Stimulated activated CD4-positive, alpha-beta T cell treated with anti-CD3 and anti-CD28 coated beads, Interleukin-1b, Interleukin-23, amount 100 ng/mL, for 4 hours (primary cell): ENCODE data around the gene BEND5.

ENCODE experiments used
- DNase-seq, 2 donors: peaks; one replicate each; pipeline ENCODE4 v3.0.0-alpha.2; 2020; ENCODE audit warnings: low read depth in 2 of 2

Gene BEND5

DNA sequence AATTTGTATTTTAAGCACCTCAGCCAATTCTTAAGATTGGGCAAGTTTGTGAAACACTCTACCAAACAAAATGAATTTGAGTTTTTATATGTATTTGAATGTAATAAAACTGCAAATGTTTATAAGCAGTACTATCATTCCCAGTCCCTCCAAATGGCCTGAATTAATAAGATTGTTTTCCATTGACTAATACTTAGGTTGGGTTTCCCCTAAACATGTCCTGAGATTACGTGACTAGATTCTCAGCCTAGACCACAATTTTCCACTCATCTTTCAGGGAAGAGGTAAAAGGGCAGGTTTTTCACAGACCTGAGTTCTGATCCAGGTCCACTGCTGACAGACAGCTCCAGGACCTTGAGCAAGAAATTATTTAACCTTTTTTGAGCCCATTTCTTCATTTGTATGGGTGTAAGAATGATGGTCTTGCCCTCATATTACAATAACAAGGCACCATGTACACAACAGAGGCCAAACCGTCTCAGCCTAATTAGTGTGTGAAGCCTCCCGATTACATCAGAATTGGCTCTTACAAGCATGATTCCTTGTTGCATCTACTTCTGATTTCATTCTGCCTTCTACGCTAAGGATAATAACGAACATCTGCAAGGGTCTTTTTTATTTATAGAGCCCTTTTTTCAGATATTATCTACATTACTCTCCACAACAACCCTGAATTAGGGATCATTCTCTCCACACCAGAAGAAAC is 51.2 kb downstream of the BEND5 start:
- DNase-seq, result no peak

DNA sequence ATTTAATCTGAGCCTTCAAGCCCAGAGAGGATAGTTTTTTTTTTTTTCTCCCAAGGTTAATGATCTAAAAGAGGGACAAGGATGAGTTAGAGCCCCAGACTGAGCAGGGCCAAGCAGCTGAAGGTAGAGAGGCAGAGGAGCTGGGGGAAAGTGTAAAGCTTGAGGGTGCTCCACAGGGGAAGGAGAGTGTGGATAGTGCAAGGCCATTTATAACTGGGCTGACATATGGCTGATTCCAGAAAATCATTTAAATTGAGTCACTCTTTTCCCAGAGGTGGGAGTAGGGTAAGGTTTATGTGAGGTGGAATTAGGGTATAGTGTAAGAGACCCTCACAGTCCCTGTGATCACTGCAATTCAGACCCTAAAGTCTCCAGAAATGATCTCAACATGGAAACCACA is 55.8 kb downstream of the BEND5 start:
- DNase-seq, result no peak

DNA sequence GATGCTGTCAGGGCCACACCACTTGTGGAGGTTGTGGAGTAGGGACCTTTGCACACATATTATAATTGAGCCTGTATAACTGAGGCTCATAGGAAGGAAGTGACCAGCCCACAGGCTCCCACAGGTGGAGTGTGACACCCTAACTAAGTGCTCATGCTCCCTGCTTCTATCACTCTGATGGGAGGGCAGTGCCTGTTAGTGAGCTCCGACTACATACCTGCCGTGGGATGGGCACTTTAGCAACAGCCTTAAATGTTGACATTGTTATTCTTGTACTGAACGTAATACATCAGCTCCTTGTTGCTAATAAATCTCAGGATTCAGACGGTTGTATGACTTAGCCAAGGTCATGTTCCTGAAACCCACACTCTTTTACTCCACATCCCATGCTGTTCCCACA is 58.0 kb downstream of the BEND5 start:
- no peak for DNase-seq

DNA sequence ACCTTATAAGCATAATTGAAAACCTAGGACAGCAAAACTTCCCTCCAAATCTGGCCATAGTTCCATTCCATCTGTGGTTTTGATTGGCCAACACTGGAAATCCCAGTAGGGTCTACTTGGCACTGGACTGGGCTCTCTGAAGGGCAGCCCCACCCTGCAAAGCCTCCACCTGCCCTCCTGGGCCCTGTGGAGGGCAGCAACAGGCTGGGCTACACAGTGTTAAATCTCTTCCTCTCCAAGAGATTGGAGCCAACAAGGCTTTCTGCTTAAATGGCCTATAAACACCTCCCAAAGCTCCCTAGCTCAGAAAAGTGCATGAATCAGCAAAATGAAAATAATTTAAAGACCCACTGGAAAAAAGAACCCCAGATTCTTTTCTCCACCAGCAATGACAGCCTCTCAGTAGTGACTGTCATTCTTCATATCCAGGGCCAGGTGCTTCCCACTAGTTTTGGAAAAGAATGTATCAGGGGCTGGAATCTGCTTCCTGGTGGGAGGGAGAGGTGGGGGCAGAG is 58.5 kb downstream of the BEND5 start:
- DNase-seq, result no peak

DNA sequence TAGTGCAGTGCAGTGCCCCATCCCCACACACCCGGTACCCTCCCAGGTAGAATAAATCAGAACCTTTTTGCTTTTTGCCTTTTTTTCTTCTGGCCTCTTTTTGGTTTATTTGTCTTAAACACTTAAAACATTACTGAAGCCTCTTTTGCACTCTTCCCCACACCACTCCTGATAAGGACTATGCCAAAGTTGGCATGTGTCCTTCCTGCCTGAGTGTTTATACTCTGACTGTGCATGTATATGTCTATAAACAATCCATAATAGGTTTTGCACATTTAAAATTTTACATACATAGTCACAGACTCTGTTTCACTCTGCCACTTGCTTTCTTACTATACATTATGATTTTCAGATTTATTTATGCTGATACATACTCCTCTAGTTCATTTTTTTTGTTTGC is 59.6 kb downstream of the BEND5 start:
- DNase-seq, result no peak

DNA sequence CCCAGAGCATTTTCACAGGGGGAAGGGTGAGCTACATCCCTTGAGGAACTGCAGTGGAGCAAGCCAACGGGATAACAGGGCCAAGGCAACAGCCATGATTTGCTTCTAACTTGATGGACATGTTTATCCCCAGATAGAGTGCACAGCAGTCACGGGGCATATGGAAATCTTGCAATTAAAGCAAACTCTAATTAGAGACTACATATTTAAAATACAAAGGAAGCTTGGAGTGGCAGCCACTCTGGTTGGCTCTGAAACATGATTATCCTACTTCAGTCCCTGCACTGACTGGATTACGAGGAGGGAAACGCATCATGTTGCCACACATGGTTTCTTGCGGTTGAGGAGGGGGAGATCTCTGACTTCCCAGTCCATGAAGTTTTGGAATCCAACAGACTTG is 60.8 kb downstream of the BEND5 start:
- DNase-seq, result no peak

DNA sequence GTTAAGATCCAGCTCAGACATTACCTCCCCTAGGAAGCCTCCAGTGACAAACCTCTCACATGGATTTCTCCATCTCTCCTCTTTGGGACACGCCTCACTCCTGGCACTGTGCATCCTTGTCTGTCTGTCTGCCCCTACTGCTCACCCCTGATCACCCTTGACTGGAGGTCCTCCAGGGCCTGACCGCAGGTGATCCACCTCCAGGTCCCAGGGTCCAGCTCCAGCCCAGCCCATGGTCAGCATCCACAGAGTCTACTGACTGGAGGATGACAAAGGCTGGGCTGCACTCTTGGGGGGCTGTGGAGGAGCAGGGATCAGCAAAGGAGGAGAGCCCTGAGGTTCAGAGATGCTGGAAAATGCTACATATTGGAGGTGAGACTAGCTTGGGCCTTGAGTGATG is 65.8 kb downstream of the BEND5 start:
- DNase-seq, result no peak

DNA sequence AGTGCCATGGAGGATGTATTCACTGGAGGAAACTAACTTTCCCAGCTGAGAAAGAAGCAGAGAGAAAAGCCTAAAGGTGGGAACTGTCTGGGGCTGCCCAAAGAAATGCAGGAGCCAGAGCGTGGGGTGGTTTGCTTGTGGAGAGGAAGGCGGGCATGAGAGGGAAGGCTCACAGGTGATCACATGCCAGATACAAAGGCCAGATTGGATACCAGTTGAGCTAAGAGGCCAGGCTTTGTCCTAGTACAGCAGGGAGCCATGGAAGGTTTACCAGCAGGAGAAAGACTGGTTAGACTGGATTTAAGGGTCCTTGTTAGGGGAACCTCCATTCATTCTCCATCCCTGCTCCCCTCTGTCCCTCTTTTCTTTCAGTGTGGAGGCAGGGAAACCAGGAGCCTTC is 66.4 kb downstream of the BEND5 start:
- no peak for DNase-seq

DNA sequence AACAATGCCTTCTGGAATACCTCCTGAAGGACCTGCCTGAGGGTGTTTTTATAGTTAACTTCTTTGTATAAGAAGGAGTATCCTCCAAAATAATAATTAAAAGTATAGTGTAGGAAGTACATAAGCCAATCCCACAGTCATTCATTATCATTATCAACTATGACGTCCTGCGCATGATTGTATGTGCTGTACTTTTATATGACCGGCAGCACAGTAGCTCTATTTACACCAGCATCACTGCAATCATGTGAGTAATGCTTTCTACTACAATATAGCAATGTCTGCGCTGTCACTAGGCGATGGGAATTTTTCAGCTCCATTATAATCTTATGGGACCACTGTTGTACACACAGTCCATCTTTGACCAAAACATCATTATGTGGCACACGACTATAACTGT is 72.0 kb downstream of the BEND5 start:
- DNase-seq, result no peak

DNA sequence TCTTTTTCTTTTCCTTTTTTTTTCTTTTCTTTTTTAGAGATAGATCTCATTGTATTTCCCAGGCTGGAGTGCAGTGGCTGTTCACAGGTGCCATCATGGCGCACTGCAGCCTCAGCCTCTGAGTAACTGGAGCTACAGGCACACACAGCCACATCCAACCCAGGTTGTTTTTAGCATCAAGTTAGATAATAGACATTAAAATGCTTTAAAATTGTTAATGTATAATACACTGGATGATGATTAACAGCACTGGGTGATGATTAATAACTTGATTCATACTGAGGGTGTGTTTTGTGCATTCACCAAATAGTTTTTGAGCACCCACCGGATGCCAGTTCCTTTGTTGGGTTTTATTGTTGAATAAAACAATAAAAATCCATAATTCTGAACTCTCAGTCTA is 75.2 kb downstream of the BEND5 start:
- no peak for DNase-seq

DNA sequence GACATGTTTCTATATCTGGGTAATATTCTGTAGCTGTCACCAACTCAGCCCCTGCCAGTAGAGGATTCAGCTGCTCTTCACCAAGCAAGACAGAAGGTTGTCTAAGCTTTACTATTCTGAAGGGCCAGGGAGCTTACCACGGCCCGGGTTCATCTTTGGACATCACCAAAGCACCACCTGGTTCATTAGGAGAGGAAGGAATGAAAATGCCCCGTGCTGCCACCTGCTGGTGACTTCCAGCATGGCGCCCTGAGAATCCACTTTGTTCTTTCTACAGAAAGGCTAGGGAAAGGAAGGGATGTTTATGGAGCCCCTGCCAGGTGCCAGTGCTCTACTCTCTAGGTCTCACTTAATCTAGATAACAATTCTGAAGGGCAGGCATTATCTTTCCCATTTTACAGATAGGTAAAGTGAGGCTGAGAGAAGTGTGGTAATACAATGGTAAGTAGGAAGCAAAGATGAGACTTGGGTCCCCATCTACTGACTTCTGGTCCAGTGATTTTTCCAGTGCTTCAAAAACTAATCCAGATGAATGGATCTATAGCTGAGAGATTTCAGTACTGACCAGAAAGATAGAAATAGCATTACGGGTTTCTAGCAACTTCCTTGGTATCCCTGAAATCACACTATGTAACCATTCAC is 79.5 kb downstream of the BEND5 start:
- DNase-seq, result peak; percentile 31 to 49

DNA sequence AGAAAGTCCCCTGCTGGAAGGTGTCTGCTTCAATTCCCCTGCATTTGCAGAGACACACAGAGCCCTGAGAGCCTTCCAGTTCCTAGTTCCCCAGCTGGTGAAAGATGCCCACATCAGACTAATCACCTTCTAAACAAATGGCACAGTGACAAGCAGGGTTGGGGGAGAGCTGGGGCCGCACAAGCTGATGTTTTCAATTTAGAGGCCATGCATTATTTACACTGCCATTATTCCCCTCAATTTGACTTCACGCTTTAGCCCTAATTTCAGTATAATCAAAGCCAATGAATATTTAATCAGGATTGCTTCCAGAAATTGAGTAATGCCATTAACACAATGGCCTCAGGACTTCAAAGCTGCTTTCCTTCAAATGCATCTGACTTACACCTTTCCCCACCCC is 81.5 kb downstream of the BEND5 start:
- no peak for DNase-seq

DNA sequence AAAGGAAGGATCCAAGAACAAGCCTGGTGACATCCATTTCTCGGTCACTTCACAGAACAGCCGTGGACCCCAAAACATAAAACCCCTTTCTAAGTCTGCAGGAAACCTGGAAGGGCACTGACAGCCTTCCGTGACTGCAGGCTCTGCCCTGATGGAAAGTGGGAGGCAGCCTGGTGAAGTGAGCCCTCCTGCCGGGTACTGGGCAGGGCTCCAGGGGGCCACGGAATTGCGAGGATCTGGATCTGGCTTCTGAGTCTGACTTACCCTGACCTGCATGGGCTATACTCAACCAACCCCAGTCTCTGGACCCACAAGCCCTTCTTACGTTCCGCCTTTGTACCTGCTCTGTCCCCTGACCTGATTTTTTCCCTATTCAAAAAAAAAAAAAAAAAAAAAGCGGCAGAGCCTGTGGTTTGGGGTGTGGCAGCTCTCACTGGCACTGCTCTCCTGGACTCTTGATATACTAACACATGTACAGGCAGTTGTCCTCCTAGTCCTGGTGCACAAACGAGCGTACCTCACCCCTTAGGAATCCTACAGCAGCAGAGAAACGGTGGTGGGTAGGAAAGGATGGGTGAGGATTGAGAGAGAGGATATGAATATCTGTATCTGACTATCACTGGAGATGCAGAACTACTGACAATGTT is 82.9 kb downstream of the BEND5 start:
- no peak for DNase-seq

DNA sequence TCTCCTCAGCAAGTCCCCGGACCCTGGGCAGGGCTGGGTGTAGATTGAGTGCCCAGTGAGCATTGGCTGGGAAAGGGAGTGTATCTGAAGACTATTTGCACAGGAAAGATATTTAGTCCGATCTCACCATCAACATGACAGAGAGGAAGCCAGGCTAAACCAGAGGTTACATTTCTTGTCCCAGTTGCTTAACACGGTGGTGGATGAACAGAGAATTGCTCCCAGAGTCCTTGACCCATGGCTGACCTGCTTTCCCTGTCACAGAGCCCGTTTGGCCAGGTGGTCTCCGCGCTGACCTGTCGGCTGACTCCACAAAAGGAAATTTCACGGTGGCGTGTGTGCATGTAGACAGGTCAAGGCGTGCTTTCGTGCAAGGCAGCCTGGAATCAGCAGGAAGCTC is 83.5 kb downstream of the BEND5 start:
- no peak for DNase-seq

DNA sequence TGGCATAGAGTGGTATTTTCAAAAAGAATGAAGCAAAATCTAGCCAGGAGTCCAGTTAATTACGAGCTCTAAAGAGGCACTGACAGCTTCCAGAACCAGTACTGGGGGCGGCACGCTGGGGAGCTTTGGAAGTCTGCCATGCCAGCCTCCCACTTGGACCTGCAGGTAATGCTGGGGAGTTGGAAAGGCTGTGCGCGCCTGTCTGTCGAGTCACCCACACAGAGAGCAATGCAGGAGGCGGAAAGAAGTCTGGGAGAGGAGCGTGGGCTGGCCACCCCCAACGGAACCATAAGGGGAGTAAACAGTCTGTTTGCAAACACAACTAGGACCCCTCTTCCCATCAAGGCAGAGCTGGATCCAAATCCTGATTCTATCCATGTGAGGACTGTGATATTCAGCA is 84.5 kb downstream of the BEND5 start:
- DNase-seq, result no peak

DNA sequence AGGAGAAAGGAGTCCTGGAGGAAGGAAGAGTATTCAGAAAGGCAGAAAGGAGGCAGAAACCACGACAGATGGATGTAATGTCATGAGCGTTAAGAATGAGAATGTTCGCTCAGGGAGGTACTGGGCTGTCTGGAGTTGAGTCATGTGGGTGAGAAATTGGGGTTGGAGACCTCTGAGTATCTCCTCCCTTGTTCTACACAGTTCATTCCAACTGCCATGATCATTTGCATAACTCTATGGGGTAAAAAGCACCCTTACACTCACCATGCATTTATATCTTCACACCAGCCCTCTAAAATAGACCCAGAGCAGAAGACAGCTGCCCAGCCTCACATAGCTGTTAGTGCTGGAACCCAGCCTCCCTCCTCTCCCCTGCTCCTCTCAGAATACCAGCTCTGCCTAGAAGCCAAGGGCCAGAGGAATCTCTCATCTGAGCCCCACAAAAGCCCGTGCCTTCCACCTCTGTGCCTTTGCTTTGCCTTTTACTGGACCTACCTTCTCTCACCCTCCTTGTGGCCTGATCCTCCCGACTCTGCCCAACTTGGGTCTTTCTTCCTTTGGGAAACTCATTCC is 85.2 kb downstream of the BEND5 start:
- DNase-seq, result no peak

DNA sequence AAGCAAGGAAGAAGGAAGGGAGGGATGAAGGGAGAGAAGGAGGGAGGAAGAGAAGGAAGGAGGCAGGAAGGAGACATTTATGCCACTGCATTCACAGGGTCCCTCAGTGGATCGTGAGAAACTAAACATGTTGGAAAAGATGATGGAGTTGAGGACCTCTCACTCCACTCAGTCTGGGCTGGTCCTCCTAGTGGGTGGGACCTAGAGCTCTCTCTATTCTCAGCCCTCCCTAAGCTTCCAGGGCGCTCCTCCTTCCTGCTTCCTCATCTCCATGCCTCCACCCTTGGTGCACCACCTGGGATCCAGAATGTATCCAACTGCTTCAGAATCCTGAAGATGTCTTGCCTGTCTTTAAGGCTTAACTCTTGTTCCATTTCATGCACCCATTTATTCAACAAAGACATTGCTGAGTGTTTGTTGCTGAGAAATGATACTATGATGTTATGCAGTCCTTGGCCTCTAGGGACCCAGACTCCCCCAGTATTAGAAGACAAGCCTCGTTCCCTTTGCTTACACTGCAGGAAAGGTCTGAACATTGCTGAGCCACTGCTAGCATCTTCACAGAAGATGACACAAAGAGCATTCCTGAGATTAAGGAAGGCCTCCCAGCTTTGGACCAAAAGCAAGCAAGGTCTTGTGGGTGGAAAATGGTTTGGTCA is 88.5 kb downstream of the BEND5 start:
- DNase-seq, result no peak

DNA sequence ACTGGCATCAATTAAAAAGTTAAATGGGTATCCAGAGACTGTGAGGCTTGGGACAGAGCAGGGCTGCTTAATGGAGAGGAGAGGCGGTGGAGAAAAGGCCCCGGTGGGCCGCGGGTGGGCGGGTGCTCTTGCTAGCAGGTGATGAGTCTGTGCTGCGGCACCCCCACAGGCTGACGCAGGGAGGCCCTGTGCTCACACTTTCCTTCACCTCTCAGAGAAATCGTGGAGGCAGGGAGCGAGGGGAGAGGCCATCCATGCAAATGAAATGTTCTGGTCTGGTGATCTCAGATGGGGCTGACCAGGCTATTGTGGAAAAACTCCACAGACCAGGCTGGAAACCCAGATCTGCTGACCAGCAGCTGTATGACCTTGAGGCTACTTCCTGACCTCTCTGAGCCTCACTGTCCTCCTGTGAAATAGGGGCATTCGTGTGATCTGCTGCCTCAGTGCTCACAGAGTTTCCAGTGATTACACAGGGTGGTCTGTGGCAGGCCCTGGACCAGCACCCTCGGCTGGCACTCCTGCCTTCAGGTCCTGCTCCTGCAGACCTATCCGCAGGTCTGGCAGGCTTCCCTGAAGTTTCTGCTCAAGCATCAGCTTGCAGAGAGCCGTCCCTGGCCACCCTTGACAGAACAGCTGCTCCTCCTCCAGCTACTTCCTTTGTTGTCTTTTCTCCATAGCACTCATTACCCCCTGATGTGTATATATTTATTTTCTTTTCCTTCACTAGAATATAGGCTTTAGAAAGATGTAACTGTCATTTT is 89.2 kb downstream of the BEND5 start:
- DNase-seq, result no peak

DNA sequence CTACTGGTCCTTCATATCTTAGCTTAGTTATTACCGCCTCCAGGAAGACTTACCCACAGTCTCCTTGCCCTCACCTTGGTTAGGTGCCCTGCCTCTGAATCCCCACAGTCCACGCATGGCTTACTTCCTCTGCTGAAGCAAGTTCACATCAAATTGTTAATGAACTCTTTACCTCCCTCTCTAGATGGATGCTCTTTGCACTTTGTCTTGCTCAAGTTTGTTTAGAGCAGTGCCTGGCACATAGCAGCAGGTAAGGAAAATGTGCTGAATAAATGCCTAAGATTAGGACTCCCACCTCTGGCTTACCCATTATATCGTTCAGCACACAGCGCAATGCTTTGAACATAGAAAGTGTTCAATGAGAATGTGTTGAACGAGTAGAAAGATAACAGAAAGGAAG is 90.5 kb downstream of the BEND5 start:
- no peak for DNase-seq

DNA sequence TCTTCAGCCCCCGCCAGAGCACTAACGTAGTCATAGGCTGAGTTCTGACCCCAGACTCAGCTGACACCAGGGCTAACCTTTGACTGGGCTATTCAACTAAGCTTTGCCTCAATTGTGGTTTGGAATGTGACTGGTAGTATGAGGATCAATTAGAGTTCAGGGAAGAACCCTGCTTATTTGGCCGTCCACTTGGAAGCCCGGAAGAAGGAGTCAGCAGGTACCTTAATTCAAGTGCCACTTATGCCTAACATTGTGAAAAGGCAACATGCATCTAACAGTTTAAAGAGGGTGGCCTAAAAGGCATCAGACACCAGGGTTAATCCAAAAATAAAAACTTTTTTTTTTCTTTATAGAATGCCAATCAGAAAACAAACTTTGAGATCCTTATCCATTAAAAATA is 92.3 kb downstream of the BEND5 start:
- no peak for DNase-seq

DNA sequence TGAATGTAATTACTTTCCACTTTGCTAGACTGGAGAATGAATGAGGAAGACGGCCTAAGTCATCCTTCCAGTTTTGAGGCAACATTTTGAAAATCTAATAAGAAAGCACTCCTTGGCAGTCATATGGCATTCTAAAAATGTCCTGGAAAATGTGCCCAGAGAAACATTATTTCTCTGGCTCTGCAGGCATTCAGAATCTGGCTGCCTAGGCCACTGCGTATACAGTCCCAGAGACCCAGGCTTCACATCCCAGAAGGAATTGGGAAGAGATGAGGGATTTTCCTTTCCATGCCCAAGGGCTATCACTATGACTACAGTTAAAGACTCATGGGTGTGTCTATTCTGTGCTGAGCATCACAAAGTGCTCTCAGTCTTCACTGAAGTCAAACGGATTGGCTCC is 92.9 kb downstream of the BEND5 start:
- no peak for DNase-seq
